Measurements from ENCODE around the gene RBM5. TPM values are rescaled to one million over a fixed set of nuclear protein-coding genes. Genes with fewer than 3 reads are reported as not detected.

RBM5 gene
- total and polyA plus RNA-seq, 10 of the 15 experiments (the other 5 are each of a cell fraction or from before 2014, with no cell fraction given): 35.1 to 347 (median 111) TPM

DNA sequence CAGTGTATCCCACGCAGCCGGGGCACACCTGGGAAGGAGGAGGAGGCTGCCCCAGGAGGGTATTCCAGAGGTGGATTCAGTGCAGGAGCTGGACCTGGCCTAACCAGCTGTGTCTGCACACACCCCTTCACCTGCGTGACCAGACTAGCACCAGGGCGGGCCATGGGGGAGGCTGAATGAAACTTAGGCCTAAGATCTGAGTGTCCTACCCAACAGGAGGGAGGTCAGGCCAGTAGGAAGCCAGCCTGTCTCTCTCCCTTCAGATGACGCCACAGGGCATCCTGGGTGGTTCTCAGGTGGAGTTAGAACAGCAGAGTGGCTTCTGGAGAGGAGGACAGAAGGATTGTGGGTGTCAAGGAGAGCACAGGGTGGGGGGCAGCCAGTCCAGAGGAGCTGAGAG is 63.0 kb downstream of the RBM5 start (continued):
- TF ChIP-seq, protein P1, sequence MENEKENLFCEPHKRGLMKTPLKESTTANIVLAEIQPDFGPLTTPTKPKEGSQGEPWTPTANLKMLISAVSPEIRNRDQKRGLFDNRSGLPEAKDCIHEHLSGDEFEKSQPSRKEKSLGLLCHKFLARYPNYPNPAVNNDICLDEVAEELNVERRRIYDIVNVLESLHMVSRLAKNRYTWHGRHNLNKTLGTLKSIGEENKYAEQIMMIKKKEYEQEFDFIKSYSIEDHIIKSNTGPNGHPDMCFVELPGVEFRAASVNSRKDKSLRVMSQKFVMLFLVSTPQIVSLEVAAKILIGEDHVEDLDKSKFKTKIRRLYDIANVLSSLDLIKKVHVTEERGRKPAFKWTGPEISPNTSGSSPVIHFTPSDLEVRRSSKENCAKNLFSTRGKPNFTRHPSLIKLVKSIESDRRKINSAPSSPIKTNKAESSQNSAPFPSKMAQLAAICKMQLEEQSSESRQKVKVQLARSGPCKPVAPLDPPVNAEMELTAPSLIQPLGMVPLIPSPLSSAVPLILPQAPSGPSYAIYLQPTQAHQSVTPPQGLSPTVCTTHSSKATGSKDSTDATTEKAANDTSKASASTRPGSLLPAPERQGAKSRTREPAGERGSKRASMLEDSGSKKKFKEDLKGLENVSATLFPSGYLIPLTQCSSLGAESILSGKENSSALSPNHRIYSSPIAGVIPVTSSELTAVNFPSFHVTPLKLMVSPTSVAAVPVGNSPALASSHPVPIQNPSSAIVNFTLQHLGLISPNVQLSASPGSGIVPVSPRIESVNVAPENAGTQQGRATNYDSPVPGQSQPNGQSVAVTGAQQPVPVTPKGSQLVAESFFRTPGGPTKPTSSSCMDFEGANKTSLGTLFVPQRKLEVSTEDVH (IDR thresholded peaks at IDR 0.05; ENCODE audit: low read depth, partially characterized antibody): no peak
- no peak for TF ChIP-seq JUNB (IDR thresholded peaks at IDR 0.05)
- TF ChIP-seq YBX1 (IDR thresholded peaks at IDR 0.05): no peak
- TF ChIP-seq, protein P2, sequence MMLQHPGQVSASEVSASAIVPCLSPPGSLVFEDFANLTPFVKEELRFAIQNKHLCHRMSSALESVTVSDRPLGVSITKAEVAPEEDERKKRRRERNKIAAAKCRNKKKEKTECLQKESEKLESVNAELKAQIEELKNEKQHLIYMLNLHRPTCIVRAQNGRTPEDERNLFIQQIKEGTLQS (IDR thresholded peaks at IDR 0.05; ENCODE audit: borderline replicate concordance, extremely low read depth, low read depth, low read length): no peak
- no peak for TF ChIP-seq BMI1 (IDR thresholded peaks at IDR 0.05; ENCODE audit: borderline replicate concordance)
- no peak for TF ChIP-seq TBL1XR1 (IDR thresholded peaks at IDR 0.05; ENCODE audit: low read depth, low read length)
- no peak for TF ChIP-seq STAT1 (conservative IDR thresholded peaks at IDR 0.05)

DNA sequence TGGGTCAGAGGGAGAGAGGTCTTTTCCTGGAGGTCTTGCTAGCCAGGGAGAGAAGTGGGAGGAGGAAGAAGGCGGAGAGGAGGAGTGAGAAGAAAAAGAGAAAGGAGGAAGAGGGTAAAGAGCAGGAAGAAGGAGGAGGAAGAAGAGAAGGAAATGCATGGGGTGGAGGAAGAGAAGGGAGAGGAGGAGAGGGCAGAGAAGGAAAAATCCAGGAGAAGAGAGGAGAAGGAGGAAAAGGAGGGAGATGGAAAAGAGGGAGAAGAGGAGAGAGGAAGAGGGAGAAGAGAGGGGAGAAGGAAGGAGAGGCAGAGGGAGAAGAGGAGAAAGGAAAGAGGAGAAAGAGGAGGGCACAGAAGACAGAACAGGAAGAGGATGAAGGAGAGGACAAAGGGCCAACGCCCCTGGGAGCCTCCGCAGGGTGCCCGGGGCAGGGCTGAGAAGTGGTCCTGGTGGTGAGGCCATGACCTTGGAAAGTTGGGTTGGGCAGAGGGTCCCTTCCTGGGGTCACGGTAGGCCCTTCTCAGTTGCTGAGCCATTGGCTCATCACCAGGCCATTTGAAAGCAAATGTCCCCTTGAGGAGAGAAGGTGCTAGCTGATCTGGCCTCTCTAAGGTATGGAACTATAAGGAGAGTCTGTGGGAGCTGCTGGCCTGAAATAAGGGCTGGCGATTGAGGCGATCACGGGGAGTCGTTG is 65.2 kb downstream of the RBM5 start:
- in situ Hi-C loops (cut with MboI): no loop called here
- no peak overlapping the region for H3K27ac ChIP-seq (ENCODE audit: control insufficient read depth, insufficient read depth)
- no peaks in the 10 kb centered on the region for H3K79me2 ChIP-seq (ENCODE audit: control insufficient read depth, insufficient read depth, low read length)
- ATAC-seq (no peak), FAIRE-seq (no peak), DNase-seq (ENCODE audit: low read depth, low spot score) (no peak)
- ChIA-PET POLR2A (no interaction called here), CTCF (interaction anchor here (0.7 kb wide), 1 partner anchor 81 kb away, joined by 5 read pairs; no protein-coding TSS in a partner anchor), SMC1A (ENCODE audit: uncharacterized antibody, unreplicated experiment) (no interaction called here), RAD21 (ENCODE audit: unreplicated experiment) (no interaction called here)
- H3K9ac ChIP-seq (ENCODE audit: control insufficient read depth, insufficient read depth, low read length): no peak overlapping the region
- H3K27me3 ChIP-seq (replicated peaks in 1 of 2; ENCODE audit: control insufficient read depth in 2 of 2, insufficient read depth in 2 of 2, low read length in 1 of 2): peaks cover 10 to 14% of the 10 kb centered on the region in 2 experiments
- no peaks in the 10 kb centered on the region for H3K9me3 ChIP-seq (replicated peaks; ENCODE audit: control insufficient read depth, insufficient read depth, low read length)
- no peak overlapping the region for H3K4me3 ChIP-seq
- no peak for TF ChIP-seq ESRRA (IDR thresholded peaks at IDR 0.05; ENCODE audit: low read length)
- TF ChIP-seq CBX5 (IDR thresholded peaks at IDR 0.05; ENCODE audit: low read depth): no peak
- no peak for TF ChIP-seq RELA (IDR thresholded peaks at IDR 0.05; ENCODE audit: borderline replicate concordance, partially characterized antibody)
- TF ChIP-seq SPI1 (IDR thresholded peaks at IDR 0.05; ENCODE audit: borderline replicate concordance, insufficient read depth, low read depth, low read length): no peak
- no peak for TF ChIP-seq PML (IDR thresholded peaks at IDR 0.05; ENCODE audit: low read length)
- TF ChIP-seq, protein P3, sequence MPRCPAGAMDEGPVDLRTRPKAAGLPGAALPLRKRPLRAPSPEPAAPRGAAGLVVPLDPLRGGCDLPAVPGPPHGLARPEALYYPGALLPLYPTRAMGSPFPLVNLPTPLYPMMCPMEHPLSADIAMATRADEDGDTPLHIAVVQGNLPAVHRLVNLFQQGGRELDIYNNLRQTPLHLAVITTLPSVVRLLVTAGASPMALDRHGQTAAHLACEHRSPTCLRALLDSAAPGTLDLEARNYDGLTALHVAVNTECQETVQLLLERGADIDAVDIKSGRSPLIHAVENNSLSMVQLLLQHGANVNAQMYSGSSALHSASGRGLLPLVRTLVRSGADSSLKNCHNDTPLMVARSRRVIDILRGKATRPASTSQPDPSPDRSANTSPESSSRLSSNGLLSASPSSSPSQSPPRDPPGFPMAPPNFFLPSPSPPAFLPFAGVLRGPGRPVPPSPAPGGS (IDR thresholded peaks at IDR 0.05; ENCODE audit: borderline replicate concordance, insufficient read depth, low read depth, low read length, poor library complexity, severe bottlenecking): no peak
- no peak for TF ChIP-seq HDGF (IDR thresholded peaks at IDR 0.05)
- TF ChIP-seq RB1 (IDR thresholded peaks at IDR 0.05; ENCODE audit: borderline replicate concordance): no peak
- TF ChIP-seq KLF5 (IDR thresholded peaks at IDR 0.05; ENCODE audit: partially characterized antibody): no peak
- no peak overlapping the region for H2AFZ ChIP-seq (ENCODE audit: control insufficient read depth, low read depth, low read length)
- peak overlapping the region; percentile 95 for H3K4me2 ChIP-seq (ENCODE audit: control insufficient read depth, insufficient read depth)
- intact Hi-C loops (cut with micrococcal nuclease; ENCODE audit: unreplicated experiment): no loop called here
- H3K4me1 ChIP-seq (ENCODE audit: control insufficient read depth, insufficient read depth, low read length): no peaks in the 10 kb centered on the region; the same call in 1 of the 2 replicates
- BruUV-seq (replicated peaks): no TSS peak
- WGBS (ENCODE audit: insufficient coverage, insufficient replicate concordance, low lambda C conversion rate, missing lambda C conversion rate): 41% methylated on average over 9 of the region's 9 CpGs
- H3K36me3 ChIP-seq (ENCODE audit: control insufficient read depth in 2 of 2, insufficient read depth in 2 of 2, low read length in 1 of 2): no peaks in the 10 kb centered on the region
- H4K20me1 ChIP-seq (ENCODE audit: control insufficient read depth, insufficient read depth): no peaks in the 10 kb centered on the region
